ENCODE data around the gene PTGR3.

Gene PTGR3, protein sequence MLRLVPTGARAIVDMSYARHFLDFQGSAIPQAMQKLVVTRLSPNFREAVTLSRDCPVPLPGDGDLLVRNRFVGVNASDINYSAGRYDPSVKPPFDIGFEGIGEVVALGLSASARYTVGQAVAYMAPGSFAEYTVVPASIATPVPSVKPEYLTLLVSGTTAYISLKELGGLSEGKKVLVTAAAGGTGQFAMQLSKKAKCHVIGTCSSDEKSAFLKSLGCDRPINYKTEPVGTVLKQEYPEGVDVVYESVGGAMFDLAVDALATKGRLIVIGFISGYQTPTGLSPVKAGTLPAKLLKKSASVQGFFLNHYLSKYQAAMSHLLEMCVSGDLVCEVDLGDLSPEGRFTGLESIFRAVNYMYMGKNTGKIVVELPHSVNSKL

DNA sequence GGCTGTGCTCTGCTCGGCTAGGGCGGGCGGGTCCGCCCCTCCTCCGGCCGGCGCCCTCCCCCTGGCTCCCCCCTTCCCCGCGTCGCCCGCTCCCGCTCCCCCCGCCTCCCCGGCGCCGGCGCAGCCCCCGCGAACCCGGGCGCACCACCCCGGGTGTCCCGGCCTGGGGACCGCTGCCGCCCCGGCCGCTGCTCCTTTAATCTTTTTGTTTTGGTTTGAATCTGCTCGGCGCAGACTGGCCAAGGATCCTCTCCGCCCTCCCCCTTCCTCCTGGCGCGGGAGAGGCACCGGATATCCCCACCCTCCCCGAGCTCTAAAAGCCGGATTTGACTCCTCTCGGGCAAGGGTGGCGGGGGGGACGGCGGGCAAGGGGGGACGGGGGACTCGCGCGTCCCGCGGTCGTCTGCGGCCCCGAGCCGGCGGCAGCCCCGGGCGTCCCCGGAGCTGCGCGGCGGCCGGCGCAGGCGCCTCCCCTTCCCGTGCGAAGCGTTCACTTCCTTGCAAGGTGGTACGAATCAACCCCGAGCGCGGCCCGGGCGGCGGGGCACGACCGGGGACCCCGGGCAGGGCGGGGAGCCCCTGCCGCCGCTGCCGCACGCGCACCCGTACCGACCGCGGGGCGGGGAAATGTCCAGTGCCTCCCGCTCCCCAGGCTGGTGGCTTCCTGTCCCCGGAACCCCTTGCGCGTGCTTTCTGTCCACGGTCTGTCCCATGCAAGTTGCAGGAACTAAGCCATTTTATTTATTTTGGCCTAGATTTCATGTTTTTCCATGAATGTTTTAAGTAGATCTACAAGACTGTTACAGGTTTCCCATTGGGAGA is at the start of gene PTGR3:
Gene PTGR3, minus strand, starts transcription at position 11 of the 822 bp plus-strand sequence. CDS start 81 bp downstream, outside the sequence.
- no peak for DNase-seq (ENCODE audit: low read depth in 2 of 2)

DNA sequence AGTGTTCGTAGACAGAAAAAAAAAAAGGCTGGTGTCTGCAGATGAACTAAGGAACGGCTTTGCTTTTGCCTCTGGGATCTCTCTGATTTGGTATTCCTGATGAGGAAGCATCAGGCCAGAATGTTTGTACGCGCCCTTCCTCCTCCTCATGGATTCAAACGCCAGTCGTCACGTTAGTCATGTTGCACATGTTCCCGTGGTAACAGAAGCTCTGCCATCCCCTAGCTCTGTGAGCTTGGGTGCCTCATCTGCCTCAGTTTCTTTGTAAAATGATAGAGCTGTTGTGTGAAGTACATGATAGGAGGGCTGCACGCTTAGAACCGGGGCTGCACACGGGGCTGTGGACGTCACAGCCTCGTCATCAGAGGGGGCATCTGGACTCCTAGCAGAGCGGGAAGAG is 48.7 kb upstream of the PTGR3 start:
- DNase-seq (ENCODE audit: low read depth in 2 of 2): no peak

DNA sequence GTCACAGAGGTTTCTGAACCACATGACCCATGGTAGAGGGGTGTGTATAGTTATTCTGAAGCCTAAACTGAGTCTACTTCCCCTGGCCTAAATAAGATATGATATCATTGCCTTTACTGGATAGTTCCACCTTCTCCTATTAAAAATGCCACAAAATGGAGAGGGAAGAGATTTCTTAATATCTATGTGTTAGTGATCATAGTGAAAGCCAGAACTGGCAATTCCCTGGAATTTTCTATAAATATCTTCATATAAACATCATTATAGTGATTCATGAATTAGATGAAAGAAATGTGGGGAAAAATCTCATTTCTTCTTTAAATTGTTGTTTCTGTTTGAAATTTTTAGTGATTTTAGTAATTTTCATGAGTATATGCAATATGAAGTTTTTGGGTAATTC is 47.4 kb upstream of the PTGR3 start:
- no peak for DNase-seq (ENCODE audit: low read depth in 2 of 2)

DNA sequence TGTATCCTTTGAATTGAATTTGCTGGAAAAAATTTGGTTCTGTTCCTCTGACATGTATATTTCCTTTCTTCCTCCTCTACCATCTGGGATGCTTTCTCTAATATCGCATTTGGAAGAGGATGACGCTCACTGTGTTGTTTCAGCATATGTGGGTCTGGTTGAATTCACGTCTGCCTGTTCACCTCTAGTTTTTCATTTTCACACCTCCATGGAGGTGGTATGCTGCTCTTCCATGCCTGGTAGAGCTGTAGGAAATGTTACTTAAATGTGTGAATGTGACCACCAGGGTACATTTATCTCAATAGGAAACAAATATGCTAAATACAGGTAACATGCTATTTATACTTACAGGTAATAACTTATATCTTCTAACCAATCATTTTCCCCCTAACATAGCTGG is 46.2 kb upstream of the PTGR3 start:
- DNase-seq (ENCODE audit: low read depth in 2 of 2): no peak

DNA sequence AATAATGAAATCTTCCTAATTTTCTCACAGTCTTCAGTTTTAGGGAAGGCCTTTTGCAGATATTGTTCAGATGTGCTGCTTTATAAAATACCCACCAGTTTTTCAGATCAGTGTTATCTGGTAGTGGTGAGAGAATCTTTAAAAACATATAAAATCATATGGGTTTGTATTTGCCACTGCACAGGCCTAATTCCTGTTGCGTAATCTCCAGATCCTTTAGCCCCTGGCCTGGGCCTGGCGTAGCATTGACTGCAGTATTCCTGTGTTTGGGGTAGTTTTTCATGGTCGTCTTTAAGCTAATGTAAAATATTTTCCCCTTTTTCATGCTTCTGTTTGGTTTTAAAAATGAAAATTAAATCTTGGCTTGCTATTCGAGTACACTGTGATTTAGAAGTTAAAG is 44.8 kb upstream of the PTGR3 start:
- DNase-seq (ENCODE audit: low read depth in 2 of 2): no peak

DNA sequence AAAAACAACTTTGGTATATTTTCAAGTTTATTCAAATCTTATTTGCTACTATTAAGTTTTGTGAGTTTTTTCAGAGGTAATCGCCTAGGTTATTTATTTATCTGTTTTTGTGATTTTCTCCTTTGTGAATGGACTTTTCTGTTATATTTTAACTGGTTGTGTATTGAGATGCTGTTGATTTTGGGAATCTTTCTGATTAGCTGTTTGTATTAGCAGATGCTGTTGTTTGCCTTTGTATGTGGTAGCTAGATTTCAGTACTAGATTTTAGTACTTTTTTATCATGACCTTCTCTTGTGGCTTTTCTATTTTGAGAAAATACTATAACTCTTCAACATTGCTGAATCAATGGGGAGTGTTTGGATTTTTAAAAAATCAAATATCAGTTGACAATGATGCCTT is 44.1 kb upstream of the PTGR3 start:
- no peak for DNase-seq (ENCODE audit: low read depth in 2 of 2)

DNA sequence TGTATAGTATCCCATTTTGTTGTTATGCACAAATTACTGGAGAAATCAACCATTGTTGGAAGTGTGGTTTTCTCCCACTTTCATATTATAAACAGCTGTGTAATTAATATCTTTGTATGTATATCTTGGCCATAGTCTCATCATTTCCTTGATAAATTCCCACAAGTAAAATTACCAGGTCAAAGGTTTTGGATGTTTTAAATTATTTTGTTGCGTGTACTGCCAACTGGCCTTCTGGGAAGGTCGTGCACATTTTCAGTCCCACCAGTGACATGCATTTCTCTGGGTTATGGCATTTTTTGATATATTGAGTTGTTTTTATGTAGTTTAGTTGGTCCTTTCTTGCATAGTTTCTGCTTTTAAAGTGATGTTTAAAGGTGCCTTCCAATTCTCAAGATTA is 43.2 kb upstream of the PTGR3 start:
- DNase-seq (ENCODE audit: low read depth in 2 of 2): no peak

DNA sequence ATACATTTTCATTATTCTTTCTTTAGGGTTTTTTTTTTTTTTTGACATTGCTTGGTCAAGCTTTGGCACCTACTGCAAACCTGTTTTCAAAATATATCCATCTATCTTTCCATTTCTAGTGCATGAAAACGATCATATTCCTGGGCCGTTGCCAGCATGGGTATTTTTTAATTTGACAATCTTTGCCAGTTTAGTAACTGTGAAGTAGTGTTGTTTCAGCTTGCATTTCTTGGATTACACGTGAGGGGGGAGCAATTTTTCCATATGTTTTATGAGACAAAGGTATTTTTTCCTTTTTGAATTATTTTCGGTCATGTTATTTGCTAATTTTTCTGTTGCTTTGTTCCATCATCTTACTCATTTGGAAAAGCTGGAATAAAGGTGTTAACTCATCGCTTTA is 42.5 kb upstream of the PTGR3 start:
- DNase-seq (ENCODE audit: low read depth in 2 of 2): no peak

DNA sequence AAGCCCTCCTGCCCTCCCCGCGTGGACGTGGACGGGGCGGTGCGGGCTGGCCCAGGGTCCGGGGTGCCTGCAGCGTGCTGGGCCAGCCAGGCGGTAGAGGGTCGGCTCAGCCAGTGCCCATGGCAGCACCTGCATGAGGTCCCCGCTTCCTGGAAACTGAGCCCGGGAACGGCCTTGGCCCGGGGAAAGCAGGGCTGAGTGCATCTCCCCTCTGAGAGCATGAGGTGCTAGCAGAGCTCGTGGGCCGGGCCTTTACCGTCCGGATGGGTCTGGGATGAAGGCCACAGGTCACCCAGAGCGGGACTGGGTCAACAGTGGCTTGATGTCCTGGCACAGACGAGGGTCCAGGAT is 41.5 kb upstream of the PTGR3 start:
- no peak for DNase-seq (ENCODE audit: low read depth in 2 of 2)

DNA sequence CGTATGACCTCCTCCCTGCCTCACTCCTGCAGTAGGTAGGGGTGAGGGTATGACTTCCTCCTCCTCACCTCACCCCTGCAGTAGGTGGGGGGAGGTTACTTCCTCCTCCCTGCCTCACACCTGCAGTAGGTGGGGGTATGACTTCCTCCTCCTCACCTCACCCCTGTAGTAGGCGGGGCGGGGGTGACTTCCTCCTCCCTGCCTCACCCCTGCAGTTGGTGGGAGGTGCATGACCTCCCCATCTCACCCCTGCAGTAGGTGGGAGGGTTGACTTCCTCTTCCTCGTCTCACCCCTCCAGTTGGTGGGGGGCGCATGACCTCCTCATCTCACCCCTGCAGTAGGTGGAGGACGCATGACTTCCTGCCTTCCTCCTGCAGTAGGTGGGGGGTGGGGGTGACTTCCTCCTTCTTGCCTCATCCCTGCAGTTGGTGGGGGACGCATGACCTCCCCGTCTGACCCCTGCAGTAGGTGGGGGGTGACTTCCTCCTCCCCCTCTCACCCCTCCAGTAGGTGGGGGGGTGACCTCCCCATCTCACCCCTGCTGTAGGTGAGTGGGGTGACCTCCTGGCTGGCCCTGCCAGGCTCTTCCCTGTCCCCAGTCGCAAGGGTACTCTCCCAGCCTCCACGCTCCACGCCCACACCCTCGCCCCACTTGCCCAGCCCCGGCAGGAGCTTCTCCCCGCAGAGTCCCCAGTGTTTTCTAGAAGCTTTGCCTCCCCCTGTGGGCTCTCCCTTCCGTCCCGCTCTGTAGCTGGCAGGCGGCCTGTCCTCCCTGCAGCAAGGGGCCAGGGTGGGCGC is 40.9 kb upstream of the PTGR3 start:
- no peak for DNase-seq (ENCODE audit: low read depth in 2 of 2)

DNA sequence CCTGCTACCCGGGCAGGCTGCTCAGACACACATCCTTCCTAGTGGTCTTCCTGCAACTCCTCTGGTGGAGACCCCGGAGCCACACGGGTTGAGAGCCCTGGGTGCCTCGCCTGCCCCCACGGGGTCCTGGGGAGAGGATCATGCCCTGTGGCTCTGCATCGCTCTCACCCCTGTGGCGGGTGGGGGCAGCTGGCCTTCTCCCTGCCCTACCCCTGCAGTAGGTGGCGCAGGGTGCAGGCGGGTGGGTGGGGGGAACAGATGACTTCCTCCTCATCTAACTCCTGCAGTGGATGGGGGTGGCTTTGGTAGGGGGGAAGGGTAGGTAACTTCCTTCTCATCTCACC is 40.2 kb upstream of the PTGR3 start:
- DNase-seq (ENCODE audit: low read depth in 2 of 2): no peak

- DNase-seq (ENCODE audit: low read depth in 2 of 2): no peak
These were observed 39.7 kb upstream of the PTGR3 start for GRCh38 chr18:75248426-75249174.

GRCh38 chr18:75247611-75248421 is 38.9 kb upstream of the PTGR3 start:
- DNase-seq (ENCODE audit: low read depth in 2 of 2): no peak

DNA sequence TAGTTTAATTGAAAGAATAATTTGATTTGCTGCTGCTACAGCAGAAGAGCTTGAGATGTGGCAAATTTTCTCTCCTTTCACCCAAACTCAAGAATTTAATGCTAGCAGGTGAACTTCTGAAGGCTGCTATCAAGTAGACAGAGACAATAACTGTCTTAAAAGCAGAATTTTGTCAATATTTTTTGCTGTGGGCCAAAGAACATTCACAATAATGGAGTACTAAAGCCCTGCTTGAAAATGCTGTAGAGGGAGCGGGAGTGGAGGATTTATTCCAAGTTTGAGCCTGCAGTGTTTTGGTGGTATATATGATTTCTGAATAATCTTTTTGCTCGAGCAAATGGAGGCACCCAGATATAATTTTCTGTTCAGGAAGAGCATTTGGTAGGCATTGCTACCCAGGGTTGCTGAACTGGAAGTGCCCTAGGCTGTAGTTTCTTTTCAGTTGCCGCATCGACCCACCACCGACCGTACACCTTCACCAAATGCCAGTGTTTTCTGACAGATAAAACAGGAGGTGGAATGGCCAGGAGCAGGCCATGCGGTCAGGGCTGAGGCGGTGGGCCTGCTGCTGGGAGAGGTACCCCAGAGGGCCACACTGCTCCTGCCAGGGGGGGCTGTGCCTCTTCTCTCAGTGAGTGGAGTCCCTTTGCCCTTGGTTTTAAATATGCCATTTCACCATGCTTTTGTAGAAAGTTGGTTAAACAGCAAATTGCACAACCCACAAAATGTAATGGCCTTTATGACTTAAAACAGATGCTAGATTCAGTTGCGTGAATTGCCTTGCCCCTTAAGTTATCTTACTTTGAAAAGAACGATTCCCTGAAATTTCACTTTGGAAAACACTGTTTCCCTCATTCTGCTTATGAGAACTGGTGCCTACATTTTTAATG is 38.0 kb upstream of the PTGR3 start:
- DNase-seq (ENCODE audit: low read depth in 2 of 2): no peak

DNA sequence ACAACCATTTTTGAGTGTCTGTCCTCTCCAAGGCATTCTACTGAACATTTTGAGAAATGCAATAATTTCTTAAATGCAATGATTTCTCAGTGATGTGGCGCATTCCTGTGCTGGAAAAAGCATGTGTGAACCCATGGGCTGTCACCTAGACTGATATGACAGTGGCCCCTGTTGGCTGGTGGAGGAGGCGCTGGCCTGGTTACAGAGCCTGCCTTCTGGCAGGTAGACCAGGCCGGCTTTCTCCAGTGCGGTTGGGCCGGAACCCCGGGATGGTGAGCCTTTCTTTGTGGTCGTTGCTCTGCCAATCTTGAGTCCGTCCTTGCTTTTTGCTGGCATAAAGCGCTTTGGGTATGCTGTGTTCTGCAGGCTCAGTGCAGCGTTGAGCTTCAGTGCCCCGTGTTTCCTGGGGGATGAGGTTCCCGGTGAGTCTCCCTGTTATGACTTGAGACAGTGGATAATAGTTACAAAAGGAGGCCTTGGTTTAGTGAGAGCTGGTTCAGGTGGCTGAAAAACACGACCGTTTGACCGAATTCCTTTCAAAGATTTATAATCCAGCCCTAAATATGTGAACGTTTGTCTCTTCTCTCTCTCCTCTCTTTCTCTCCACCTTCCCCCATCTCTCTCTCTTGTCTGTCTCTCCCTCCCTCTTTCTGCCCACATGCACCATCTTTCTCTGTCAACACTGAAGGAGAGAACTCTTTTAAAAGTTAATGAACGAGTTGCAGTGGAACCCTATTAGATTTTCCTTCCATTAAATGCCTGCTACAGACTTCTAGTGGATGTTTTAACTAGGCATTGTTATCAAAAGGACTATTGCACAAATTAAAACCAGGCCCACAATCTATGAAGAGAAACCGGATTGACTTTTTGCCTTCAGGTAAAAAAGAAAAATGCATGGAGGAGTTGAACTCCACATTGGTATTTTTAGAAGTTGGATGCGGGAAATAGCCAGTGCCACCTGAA is 35.7 kb upstream of the PTGR3 start:
- DNase-seq (ENCODE audit: low read depth in 2 of 2): no peak

- DNase-seq (ENCODE audit: low read depth in 2 of 2): no peak
These were observed 32.8 kb upstream of the PTGR3 start for GRCh38 chr18:75241705-75242104.

GRCh38 chr18:75240433-75240832 is 31.5 kb upstream of the PTGR3 start:
- DNase-seq (ENCODE audit: low read depth in 2 of 2): no peak

- DNase-seq (ENCODE audit: low read depth in 2 of 2): no peak
These were observed 29.8 kb upstream of the PTGR3 start for GRCh38 chr18:75238786-75239185.

GRCh38 chr18:75238100-75238499 is 29.2 kb upstream of the PTGR3 start:
- no peak for DNase-seq (ENCODE audit: low read depth in 2 of 2)
